Breast epithelium (tissue), 4 donors: ENCODE results near the gene SPATA21. TPM values are rescaled to one million over a fixed set of nuclear protein-coding genes. Genes with fewer than 3 reads are reported as not detected.
A peak's percentile ranks its signal among the peaks of the same experiment; 100 is the strongest.

ENCODE experiments used
- DNase-seq, 2 donors: peaks; one replicate each; pipeline ENCODE4 v3.0.0-alpha.2; 2019; ENCODE audit warnings: low spot score in 2 of 2
- H3K27ac ChIP-seq, 2 donors: fragments of 200-600 bp; sonication (generic) in 1 of 2; one replicate each; pipeline ENCODE4 v1.5.1; 2016 to 2019; ENCODE audit warnings: mild to moderate bottlenecking in 1 of 2
- H3K27me3 ChIP-seq, 2 donors: fragments of 200-600 bp; sonication (generic) in 1 of 2; one replicate each; pipeline versions ENCODE4 v1.5.1 to v1.6.0; 2017 to 2019; ENCODE audit warnings: control low read depth in 1 of 2, mild to moderate bottlenecking in 1 of 2
- H3K36me3 ChIP-seq: fragments of 200-600 bp; one replicate; pipeline ENCODE4 v1.5.1; 2019
- H3K4me1 ChIP-seq, 2 donors: fragments of 200-600 bp; sonication (generic); one replicate each; pipeline ENCODE4 v1.5.1; 2016 to 2019; ENCODE audit warnings: control low read depth in 1 of 2
- H3K4me3 ChIP-seq, 3 donors: fragments of 200-600 bp; sonication (generic); 1 replicate in 2 of 3; 2 replicates in 1 of 3; pipeline ENCODE4 v1.5.1; 2016 to 2019; ENCODE audit warnings: mild to moderate bottlenecking in 3 of 3, moderate library complexity in 2 of 3
- H3K9me3 ChIP-seq, 2 donors: fragments of 200-600 bp; sonication (generic) in 1 of 2; one replicate each; pipeline ENCODE4 v1.5.1; 2016 to 2019; ENCODE audit warnings: control low read depth in 1 of 2
- CTCF ChIP-seq, 3 donors: fragments of 450-650 bp; IDR thresholded peaks; one replicate each; pipeline ENCODE4 v1.5.1; 2016 to 2017; ENCODE audit warnings: antibody characterized with exemption in 3 of 3, mild to moderate bottlenecking in 3 of 3, moderate library complexity in 3 of 3
- POLR2A ChIP-seq: fragments of 450-650 bp; IDR thresholded peaks from one replicate; pipeline ENCODE4 v1.6.1; 2016; ENCODE audit warnings: antibody characterized with exemption, mild to moderate bottlenecking, moderate library complexity
- POLR2AphosphoS5 ChIP-seq, 3 donors: sonication (generic); formaldehyde crosslinking; IDR thresholded peaks; one replicate each; pipeline ENCODE4 v1.6.1; 2017; ENCODE audit warnings: antibody characterized with exemption in 3 of 3
- intact Hi-C: fragments of 100-400 bp; cut with DNase I; formaldehyde crosslinking; loops from one replicate; pipeline ENCODE4 v1.15.1; 2023; ENCODE audit warnings: low total_unique reads
- total RNA-seq, 3 donors: library from RNA; depleted of rRNA; stranded (reverse); fragments of >200 nt; gene quantifications; one replicate each; pipeline ENCODE4 v1.1.0, GENCODE V29; 2016

Gene SPATA21
- total RNA-seq, 3 donors from 2014 or later, result not detected

GRCh38 chr1:16392740-16393569 lies 44.3 kb downstream of the SPATA21 start:
- peak overlapping the region in 1 of 2 donors; percentile 13 for H3K27ac ChIP-seq
- H3K27me3 ChIP-seq, result no peaks in the 10 kb centered on the region
- no peak for TF ChIP-seq POLR2A
- no peak for TF ChIP-seq POLR2AphosphoS5 (IDR thresholded peaks at IDR 0.05)
- no peak for TF ChIP-seq CTCF (IDR thresholded peaks at IDR 0.05)
- intact Hi-C loops, result no loop called here
- peak overlapping the region in 1 of 3 donors; percentile 36 for H3K4me3 ChIP-seq
- H3K4me1 ChIP-seq, result peaks cover 6 to 10% of the 10 kb centered on the region in 2 donors
- no peak for DNase-seq
- no peaks in the 10 kb centered on the region for H3K36me3 ChIP-seq
- H3K9me3 ChIP-seq, result no peaks in the 10 kb centered on the region

GRCh38 chr1:16391411-16391810 lies 45.8 kb downstream of the SPATA21 start:
- no peak for DNase-seq
- no peaks in the 10 kb centered on the region for H3K27me3 ChIP-seq
- intact Hi-C loops, result no loop called here
- TF ChIP-seq POLR2AphosphoS5 (IDR thresholded peaks at IDR 0.05), result no peak
- H3K4me1 ChIP-seq, result peaks cover 6% of the 10 kb centered on the region in 2 donors
- H3K36me3 ChIP-seq, result no peaks in the 10 kb centered on the region
- no peak overlapping the region for H3K27ac ChIP-seq
- no peaks in the 10 kb centered on the region for H3K9me3 ChIP-seq
- H3K4me3 ChIP-seq, result no peak overlapping the region

DNA sequence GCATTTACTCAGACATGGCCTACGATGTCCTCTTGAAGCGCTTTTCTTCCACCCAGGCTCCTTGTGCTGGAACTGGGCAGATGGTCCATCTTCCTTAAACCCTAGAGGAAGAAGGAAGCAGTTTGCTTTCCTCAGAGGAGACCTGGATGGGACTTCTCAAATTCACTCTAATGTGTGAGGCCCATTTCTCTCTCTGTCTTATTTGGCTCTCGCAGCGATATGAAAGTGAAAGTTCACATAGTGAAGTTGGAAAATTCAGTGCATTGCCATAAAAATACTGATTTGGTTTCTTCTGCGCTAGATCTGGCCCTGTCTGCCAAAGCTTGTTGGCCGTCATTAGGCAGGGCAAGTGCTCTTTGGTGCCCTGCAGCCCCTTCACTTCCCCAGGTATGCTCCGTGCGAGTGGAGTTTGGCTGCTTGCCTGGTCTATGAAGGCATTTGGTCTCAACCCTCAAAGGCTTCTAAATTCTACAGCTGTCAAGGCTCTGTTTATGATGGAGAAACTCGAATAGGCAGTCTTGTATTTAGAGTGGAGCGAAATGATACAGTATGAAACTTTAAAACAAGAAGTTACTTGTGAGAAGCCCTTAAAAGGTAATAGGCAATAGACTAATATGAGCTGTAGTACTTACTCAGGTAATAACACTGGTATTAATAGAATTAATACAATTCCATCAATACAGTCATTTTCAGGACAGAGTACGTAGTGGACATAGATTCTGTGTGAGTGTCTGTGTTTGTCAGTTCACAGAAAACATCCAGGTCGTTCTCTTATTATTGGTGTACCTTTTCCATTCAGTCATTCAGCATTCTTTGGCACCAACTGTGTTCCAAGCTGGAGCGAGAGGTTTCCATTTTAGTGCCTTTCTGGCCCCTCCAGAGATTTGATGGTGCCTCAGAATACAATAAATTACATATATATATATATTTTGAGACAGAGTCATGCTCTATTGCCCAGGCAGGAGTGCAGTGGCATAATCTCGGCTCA lies 49.7 kb downstream of the SPATA21 start:
- intact Hi-C loops, result no loop called here
- peak in 1 of 2 donors; percentile 33 for DNase-seq
- TF ChIP-seq CTCF (IDR thresholded peaks at IDR 0.05), result no peak

GRCh38 chr1:16386454-16387113 lies 50.6 kb downstream of the SPATA21 start:
- Histone ChIP-seq H3K36me3 (no peaks in the 10 kb centered on the region), H3K27me3 (no peaks in the 10 kb centered on the region), H3K4me3 (peak overlapping the region in 2 of 3 donors; percentile 34 to 53), H3K9me3 (no peaks in the 10 kb centered on the region), H3K27ac (peak overlapping the region; percentile 62 to 74), H3K4me1 (peaks cover 0 to 6% of the 10 kb centered on the region in 2 donors)
- intact Hi-C loops, result no loop called here
- no peak for DNase-seq
- TF ChIP-seq POLR2AphosphoS5 (IDR thresholded peaks at IDR 0.05) (no peak), CTCF (IDR thresholded peaks at IDR 0.05) (no peak), POLR2A (no peak)

More for the DNA sequence above, 49.7 kb downstream of the SPATA21 start:
- Histone ChIP-seq H3K9me3 (no peaks in the 10 kb centered on the region), H3K4me1 (peaks cover 0 to 7% of the 10 kb centered on the region in 2 donors), H3K36me3 (no peaks in the 10 kb centered on the region), H3K27ac (peak overlapping the region; percentile 62 to 74), H3K27me3 (no peaks in the 10 kb centered on the region), H3K4me3 (peak overlapping the region; percentile 27 to 53 (median 34))
